ENCODE data around the gene RGS19.

GRCh38 chr20:64051561-64052325, 27.6 kb downstream of the RGS19 start:
- TF ChIP-seq EGR1 (IDR thresholded peaks at IDR 0.05; ENCODE audit: borderline replicate concordance, low read depth, low read length) (no peak), CTCF (IDR thresholded peaks at IDR 0.05; ENCODE audit: control extremely low read depth in 1 of 3, insufficient read depth in 1 of 3, low read depth in 1 of 3, low read length in 3 of 3) (no peak), GABPA (IDR thresholded peaks at IDR 0.05; ENCODE audit: borderline replicate concordance, insufficient read depth, low read length) (no peak), USF2 (IDR thresholded peaks at IDR 0.05; ENCODE audit: low read length) (no peak), ZNF274 (IDR thresholded peaks at IDR 0.05; ENCODE audit: borderline replicate concordance, extremely low read depth, low read length) (no peak), SP1 (IDR thresholded peaks at IDR 0.05; ENCODE audit: low read depth, low read length) (no peak), CHD2 (IDR thresholded peaks at IDR 0.05; ENCODE audit: low read length) (no peak), POLR2AphosphoS5 (IDR thresholded peaks at IDR 0.05; ENCODE audit: low read depth, low read length) (no peak), ATF2 (IDR thresholded peaks at IDR 0.05; ENCODE audit: low read length) (no peak), RAD21 (IDR thresholded peaks at IDR 0.05 in 1 of 2, conservative IDR thresholded peaks at IDR 0.05 in 1 of 2; ENCODE audit: low read depth in 2 of 2, low read length in 2 of 2) (no peak)
